Ammon's horn (tissue), 1 donor: ENCODE data around the gene CISTR.

Source experiments
- DNase-seq: peaks from one replicate; pipeline ENCODE4 v3.0.0-alpha.2; 2016; ENCODE audit warnings: low spot score

CISTR gene

GRCh38 chr12:53743266-53744129, 8.3 kb downstream of the CISTR start:
- peak; percentile 78 for DNase-seq

- no peak for DNase-seq
Observed at GRCh38 chr12:53740130-53740491, 11.7 kb downstream of the CISTR start.

- DNase-seq: no peak
Observed at GRCh38 chr12:53739214-53740129, 12.3 kb downstream of the CISTR start.

GRCh38 chr12:53738406-53739213, 13.2 kb downstream of the CISTR start:
- DNase-seq: no peak

GRCh38 chr12:53737951-53738405, 13.8 kb downstream of the CISTR start:
- no peak for DNase-seq

- no peak for DNase-seq
Observed at GRCh38 chr12:53737093-53737808, 14.5 kb downstream of the CISTR start.

GRCh38 chr12:53736592-53736991, 15.2 kb downstream of the CISTR start:
- DNase-seq: no peak

GRCh38 chr12:53735556-53735955, 16.2 kb downstream of the CISTR start:
- DNase-seq: no peak

GRCh38 chr12:53734425-53734824, 17.4 kb downstream of the CISTR start:
- DNase-seq: no peak

- no peak for DNase-seq
Observed at GRCh38 chr12:53733807-53734200, 18.0 kb downstream of the CISTR start.

- no peak for DNase-seq
Observed at GRCh38 chr12:53733051-53733806, 18.6 kb downstream of the CISTR start.

GRCh38 chr12:53729644-53730043, 22.1 kb downstream of the CISTR start:
- no peak for DNase-seq

GRCh38 chr12:53728206-53728605, 23.6 kb downstream of the CISTR start:
- DNase-seq: no peak

- DNase-seq: peak; percentile 100
Observed at GRCh38 chr12:53727310-53728041, 24.3 kb downstream of the CISTR start, which contains the start of gene CALCOCO1. Gene CALCOCO1, minus strand, starts transcription at chr12:53727452. Its CDS starts 2,210 bp downstream, at chr12:53725242.

- no peak for DNase-seq
Observed at GRCh38 chr12:53726946-53727309, 24.9 kb downstream of the CISTR start.

GRCh38 chr12:53726341-53726740, 25.4 kb downstream of the CISTR start:
- DNase-seq: no peak

- DNase-seq: no peak
Observed at GRCh38 chr12:53725824-53726223, 26.0 kb downstream of the CISTR start.

- no peak for DNase-seq
Observed at GRCh38 chr12:53722450-53723041, 29.2 kb downstream of the CISTR start.

- DNase-seq: no peak
Observed at GRCh38 chr12:53720946-53721345, 30.8 kb downstream of the CISTR start.
